HepG2 (cell line): ENCODE data around the gene KCNJ8. TPM values are rescaled to one million over a fixed set of nuclear protein-coding genes. Genes with fewer than 3 reads are reported as not detected.

ENCODE experiments used
- ATAC-seq: fragments of 200-7000 bp; cut with Tn5 transposase; 3 replicates; pipeline ENCODE4 v1.9.1; 2020; ENCODE audit warnings: mild to moderate bottlenecking, moderate library complexity
- BruUV-seq: library from RNA; stranded (reverse); fragments of 400-500 nt; replicated peaks from 2 replicates; lab custom pipeline; 2021; lab: Mats Ljungman, UMichigan
- CTCF ChIA-PET: fragments of 300-600 bp; formaldehyde crosslinking; extraction: SDS; loops from one replicate; lab custom pipeline; 2021; ENCODE audit warnings: low total read pairs, inconsistent platforms, low intra/inter-chr PET ratio; lab: Yijun Ruan, JAX
- POLR2A ChIA-PET: fragments of 350-600 bp; sonication (Branson Sonifier 250); formaldehyde crosslinking; loops from one replicate; lab custom pipeline; 2020; ENCODE audit warnings: antibody characterized with exemption, inconsistent platforms; lab: Yijun Ruan, JAX
- DNase-seq: peaks from one replicate; pipeline ENCODE4 v3.0.0-alpha.2; 2015; ENCODE audit warnings: low spot score
- FAIRE-seq: peaks from 3 replicates; lab custom pipeline; 2011; peaks lifted over from hg19 to GRCh38; lab: Jason Lieb, UNC
- H2AFZ ChIP-seq: one replicate; pipeline ENCODE4 v1.6.1; 2011; ENCODE audit warnings: low read length, inconsistent platforms
- H3K27ac ChIP-seq: fragments of 300-600 bp; 3 replicates; pipeline ENCODE4 v1.8.0; 2011; ENCODE audit warnings: mixed run types, mild to moderate bottlenecking, mixed read lengths, low read length, inconsistent platforms; ENCODE audit not compliant: insufficient read depth; ENCODE audit errors: extremely low read length
- H3K27me3 ChIP-seq, 2 experiments: fragments of 200-600 bp in 1 of 2; 2 replicates in 1 of 2; 3 replicates in 1 of 2; pipeline versions ENCODE4 v1.6.0 to v1.8.0; 2011; ENCODE audit warnings: low read length in 2 of 2, mild to moderate bottlenecking in 2 of 2, moderate library complexity in 2 of 2, inconsistent platforms in 1 of 2; ENCODE audit not compliant: insufficient read depth in 2 of 2, control insufficient read depth in 1 of 2
- H3K36me3 ChIP-seq, 2 experiments: fragments of 200-600 bp in 1 of 2; replicated peaks in 1 of 2; 2 replicates in 1 of 2; 3 replicates in 1 of 2; pipeline versions ENCODE4 v1.5.1 to v1.8.0; 2011; ENCODE audit warnings: low read length in 2 of 2, inconsistent platforms in 1 of 2; ENCODE audit not compliant: insufficient read depth in 2 of 2, control insufficient read depth in 1 of 2
- H3K4me1 ChIP-seq: 2 replicates; pipeline ENCODE4 v1.5.1; 2012; ENCODE audit warnings: low read length, inconsistent platforms; ENCODE audit not compliant: insufficient read depth
- H3K4me2 ChIP-seq: 2 replicates; pipeline ENCODE4 v1.6.0; 2011; ENCODE audit warnings: low read depth, low read length, inconsistent platforms
- H3K4me3 ChIP-seq, 3 experiments: fragments of 200-600 bp in 1 of 3; sonication (generic), shearing (Covaris generic) in 1 of 3; replicated peaks in 1 of 3; 2 replicates each; pipeline ENCODE4 v1.5.1; 2011 to 2016; ENCODE audit warnings: low read length in 3 of 3, inconsistent platforms in 2 of 3, low read depth in 2 of 3, mild to moderate bottlenecking in 2 of 3, control low read depth in 1 of 3, mixed read lengths in 1 of 3; ENCODE audit not compliant: insufficient read depth in 1 of 3
- H3K79me2 ChIP-seq: one replicate; pipeline ENCODE4 v1.6.1; 2011; ENCODE audit warnings: low read length, inconsistent platforms; ENCODE audit not compliant: insufficient read depth
- H3K9ac ChIP-seq: 2 replicates; pipeline ENCODE4 v1.6.0; 2011; ENCODE audit warnings: mild to moderate bottlenecking, low read depth, low read length, inconsistent platforms; ENCODE audit not compliant: insufficient read depth
- H3K9me3 ChIP-seq: 2 replicates; pipeline ENCODE4 v1.5.1; 2012; ENCODE audit warnings: mild to moderate bottlenecking, low read length
- H4K20me1 ChIP-seq: 2 replicates; pipeline ENCODE4 v1.6.0; 2011; ENCODE audit warnings: inconsistent platforms, mild to moderate bottlenecking, low read length, moderate library complexity; ENCODE audit not compliant: insufficient read depth
- FUBP1 ChIP-seq: sonication (generic); formaldehyde crosslinking; IDR thresholded peaks from 2 replicates; pipeline ENCODE4 v1.5.1; 2020; ENCODE audit warnings: missing genetic modification reagents, mild to moderate bottlenecking, borderline replicate concordance
- JDP2 ChIP-seq: sonication (generic); formaldehyde crosslinking; IDR thresholded peaks from 2 replicates; pipeline ENCODE4 v1.8.1; 2022; ENCODE audit warnings: missing genetic modification reagents, borderline replicate concordance
- KDM6A ChIP-seq: IDR thresholded peaks from 2 replicates; pipeline ENCODE4 v1.6.1; 2016; ENCODE audit warnings: low read depth
- KIAA2018 ChIP-seq: sonication (generic); formaldehyde crosslinking; IDR thresholded peaks from 2 replicates; pipeline ENCODE4 v1.5.0; 2020; ENCODE audit warnings: mild to moderate bottlenecking, missing genetic modification reagents, borderline replicate concordance
- NFIC ChIP-seq: IDR thresholded peaks from 2 replicates; pipeline ENCODE4 v1.6.1; 2012; ENCODE audit warnings: mild to moderate bottlenecking, low read length, inconsistent platforms
- RFX3 ChIP-seq: IDR thresholded peaks from 2 replicates; pipeline ENCODE4 v1.6.1; 2016; ENCODE audit warnings: missing biosample characterization, missing genetic modification reagents
- SMARCC2 ChIP-seq: fragments of 450-650 bp; IDR thresholded peaks from 2 replicates; pipeline ENCODE4 v1.6.1; 2017; ENCODE audit warnings: antibody characterized with exemption, mild to moderate bottlenecking
- ZBTB39 ChIP-seq: sonication (generic); formaldehyde crosslinking; IDR thresholded peaks from 2 replicates; pipeline ENCODE4 v1.5.0; 2020; ENCODE audit warnings: missing genetic modification reagents
- ZNF563 ChIP-seq: sonication (generic); formaldehyde crosslinking; IDR thresholded peaks from 2 replicates; pipeline ENCODE4 v1.8.0; 2022; ENCODE audit warnings: mild to moderate bottlenecking, moderate library complexity, missing genetic modification reagents
- ZSCAN5A ChIP-seq: sonication (generic); formaldehyde crosslinking; IDR thresholded peaks from 2 replicates; pipeline ENCODE4 v1.8.0; 2022; ENCODE audit warnings: mild to moderate bottlenecking, missing genetic modification reagents, borderline replicate concordance
- WGBS: methylation state at CpG from one replicate; pipeline ENCODE4 v1.1.6; 2017; ENCODE audit warnings: low lambda C conversion rate; 5-methylcytosine and 5-hydroxymethylcytosine counted together
- in situ Hi-C: cut with HindIII; loops from 2 replicates; pipeline ENCODE4 v1.10.0; 2017; ENCODE audit warnings: low pct_unique_long_range_greater_than_20kb; ENCODE audit not compliant: extremely low pct_ligation_motif_present
- intact Hi-C: fragments of 100-400 bp; cut with micrococcal nuclease; formaldehyde crosslinking; loops from one replicate; pipeline ENCODE4 v1.10.0; 2022; ENCODE audit not compliant: unreplicated experiment
- polyA plus RNA-seq, 8 experiments: library from polyadenylated mRNA; depleted of rRNA in 3 of 8; stranded (reverse) in 7 of 8; unstranded in 1 of 8; fragments of >200 nt; fragmentation: Illumina TruSeq in 4 of 8; extraction: Trizol in 4 of 8; gene quantifications; 2 replicates each; pipeline versions ENCODE4 v1.2.1 to v1.2.3, GENCODE V29; 2011 to 2016; ENCODE audit warnings: low read depth in 4 of 8, missing spikeins in 1 of 8, mixed read lengths in 1 of 8; ENCODE audit not compliant: insufficient read depth in 1 of 8
- total RNA-seq, 5 experiments: library from RNA; depleted of rRNA; stranded (reverse); fragments of >200 nt; fragmentation: Illumina TruSeq; extraction: Trizol; gene quantifications; 2 replicates each; pipeline ENCODE4 v1.2.3, GENCODE V29; 2016; ENCODE audit warnings: low read depth in 1 of 5

The KCNJ8 gene
- total and polyA plus RNA-seq, 2 of the 13 experiments (the other 11 are each of a cell fraction or from before 2014, with no cell fraction given), result not detected

GRCh38 chr12:21718944-21719650, 55.4 kb downstream of the KCNJ8 start:
- Histone ChIP-seq H3K36me3 (no peaks in the 10 kb centered on the region), H2AFZ (no peak overlapping the region), H3K9me3 (no peaks in the 10 kb centered on the region), H3K4me3 (no peak overlapping the region), H4K20me1 (no peaks in the 10 kb centered on the region), H3K27me3 (no peaks in the 10 kb centered on the region), H3K27ac (no peak overlapping the region), H3K4me2 (no peak overlapping the region), H3K9ac (no peak overlapping the region), H3K4me1 (no peaks in the 10 kb centered on the region), H3K79me2 (no peaks in the 10 kb centered on the region)
- intact Hi-C loops (no loop called here), in situ Hi-C loops (loop anchor here (25.0 kb wide), 1 partner anchor 718 kb away; no protein-coding TSS in a partner anchor)
- BruUV-seq, result no TSS peak
- ChIA-PET POLR2A (no interaction called here), CTCF (no interaction called here)
- DNase-seq (no peak), FAIRE-seq (no peak), ATAC-seq (no peak)
- 1% methylated on average over 3 of the region's 3 CpGs for WGBS
- TF ChIP-seq ZNF563 (no peak), SMARCC2 (no peak), FUBP1 (CRISPR knock-in tag) (no peak), KDM6A (CRISPR knock-in tag) (no peak), JDP2 (no peak), RFX3 (CRISPR knock-in tag) (no peak), NFIC (no peak), KIAA2018 (CRISPR knock-in tag) (no peak), ZSCAN5A (no peak), ZBTB39 (CRISPR knock-in tag) (no peak)
